NCI-H2107 treated with DMSO at 0.1 percent for 48 hours (cell line): ENCODE measurements around the gene SCAPER.

Experiments
- DNase-seq: peaks from one replicate; lab custom pipeline; 2025; ENCODE audit not compliant: unreplicated experiment; lab: John Stamatoyannopoulos, UW

SCAPER gene

GRCh38 chr15:76377751-76378150, 527.4 kb downstream of the SCAPER start:
- no peak for DNase-seq

- no peak for DNase-seq
These were observed 527.9 kb downstream of the SCAPER start for GRCh38 chr15:76377217-76377616.

- no peak for DNase-seq
These were observed 528.3 kb downstream of the SCAPER start for GRCh38 chr15:76376816-76377215.

- DNase-seq, result no peak
These were observed 529.1 kb downstream of the SCAPER start for GRCh38 chr15:76376029-76376428.

- DNase-seq, result no peak
These were observed 537.0 kb downstream of the SCAPER start for GRCh38 chr15:76368122-76368621.

GRCh38 chr15:76366714-76367113, 538.4 kb downstream of the SCAPER start:
- DNase-seq, result no peak

GRCh38 chr15:76363251-76363650, 541.9 kb downstream of the SCAPER start:
- no peak for DNase-seq

GRCh38 chr15:76360416-76360815, 544.7 kb downstream of the SCAPER start:
- no peak for DNase-seq

GRCh38 chr15:76359152-76359551, 546.0 kb downstream of the SCAPER start:
- no peak for DNase-seq

- no peak for DNase-seq
These were observed 546.7 kb downstream of the SCAPER start for GRCh38 chr15:76358453-76358852.

GRCh38 chr15:76354823-76355440, 550.2 kb downstream of the SCAPER start:
- DNase-seq, result no peak

- DNase-seq, result no peak
These were observed 551.2 kb downstream of the SCAPER start for GRCh38 chr15:76353903-76354302.

- no peak for DNase-seq
These were observed 552.0 kb downstream of the SCAPER start for GRCh38 chr15:76353023-76353577.

- DNase-seq, result no peak
These were observed 555.7 kb downstream of the SCAPER start for GRCh38 chr15:76349301-76350070.

GRCh38 chr15:76347482-76348055, 557.6 kb downstream of the SCAPER start:
- DNase-seq, result no peak

GRCh38 chr15:76346669-76347481, 558.3 kb downstream of the SCAPER start:
- DNase-seq, result no peak

GRCh38 chr15:76345880-76346668, 559.1 kb downstream of the SCAPER start:
- no peak for DNase-seq

GRCh38 chr15:76345583-76345879, 559.6 kb downstream of the SCAPER start:
- no peak for DNase-seq

- no peak for DNase-seq
These were observed 560.1 kb downstream of the SCAPER start for GRCh38 chr15:76344893-76345582.
